ENCODE measurements around the gene RCN2. TPM values are rescaled to one million over a fixed set of nuclear protein-coding genes. Genes with fewer than 3 reads are reported as not detected.

Gene RCN2
- total and polyA plus RNA-seq, 2 of the 8 experiments (the other 6 are each of a cell fraction or from before 2014, with no cell fraction given) = 65.6 to 137 TPM

DNA sequence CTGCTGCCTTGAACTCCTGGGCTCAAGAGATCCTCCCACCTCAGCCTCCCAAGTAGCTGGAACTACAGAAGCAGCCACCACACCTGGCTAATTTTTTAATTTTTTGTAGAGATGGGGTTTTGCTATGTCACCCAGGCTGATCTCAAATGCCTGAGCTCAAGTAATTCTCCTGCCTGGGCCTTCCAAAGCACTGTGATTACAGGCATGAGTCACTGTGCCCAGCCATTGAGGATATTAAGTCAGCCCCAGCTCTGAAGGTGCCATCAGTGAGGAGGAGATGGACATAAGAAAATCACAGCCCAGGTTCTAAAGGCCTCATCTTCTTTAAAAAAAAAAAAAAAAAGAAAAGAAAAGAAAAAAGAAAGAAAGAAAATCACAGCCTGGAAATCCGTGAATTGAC is 36.8 kb downstream of the RCN2 start (continued):
- TF ChIP-seq, protein P1, sequence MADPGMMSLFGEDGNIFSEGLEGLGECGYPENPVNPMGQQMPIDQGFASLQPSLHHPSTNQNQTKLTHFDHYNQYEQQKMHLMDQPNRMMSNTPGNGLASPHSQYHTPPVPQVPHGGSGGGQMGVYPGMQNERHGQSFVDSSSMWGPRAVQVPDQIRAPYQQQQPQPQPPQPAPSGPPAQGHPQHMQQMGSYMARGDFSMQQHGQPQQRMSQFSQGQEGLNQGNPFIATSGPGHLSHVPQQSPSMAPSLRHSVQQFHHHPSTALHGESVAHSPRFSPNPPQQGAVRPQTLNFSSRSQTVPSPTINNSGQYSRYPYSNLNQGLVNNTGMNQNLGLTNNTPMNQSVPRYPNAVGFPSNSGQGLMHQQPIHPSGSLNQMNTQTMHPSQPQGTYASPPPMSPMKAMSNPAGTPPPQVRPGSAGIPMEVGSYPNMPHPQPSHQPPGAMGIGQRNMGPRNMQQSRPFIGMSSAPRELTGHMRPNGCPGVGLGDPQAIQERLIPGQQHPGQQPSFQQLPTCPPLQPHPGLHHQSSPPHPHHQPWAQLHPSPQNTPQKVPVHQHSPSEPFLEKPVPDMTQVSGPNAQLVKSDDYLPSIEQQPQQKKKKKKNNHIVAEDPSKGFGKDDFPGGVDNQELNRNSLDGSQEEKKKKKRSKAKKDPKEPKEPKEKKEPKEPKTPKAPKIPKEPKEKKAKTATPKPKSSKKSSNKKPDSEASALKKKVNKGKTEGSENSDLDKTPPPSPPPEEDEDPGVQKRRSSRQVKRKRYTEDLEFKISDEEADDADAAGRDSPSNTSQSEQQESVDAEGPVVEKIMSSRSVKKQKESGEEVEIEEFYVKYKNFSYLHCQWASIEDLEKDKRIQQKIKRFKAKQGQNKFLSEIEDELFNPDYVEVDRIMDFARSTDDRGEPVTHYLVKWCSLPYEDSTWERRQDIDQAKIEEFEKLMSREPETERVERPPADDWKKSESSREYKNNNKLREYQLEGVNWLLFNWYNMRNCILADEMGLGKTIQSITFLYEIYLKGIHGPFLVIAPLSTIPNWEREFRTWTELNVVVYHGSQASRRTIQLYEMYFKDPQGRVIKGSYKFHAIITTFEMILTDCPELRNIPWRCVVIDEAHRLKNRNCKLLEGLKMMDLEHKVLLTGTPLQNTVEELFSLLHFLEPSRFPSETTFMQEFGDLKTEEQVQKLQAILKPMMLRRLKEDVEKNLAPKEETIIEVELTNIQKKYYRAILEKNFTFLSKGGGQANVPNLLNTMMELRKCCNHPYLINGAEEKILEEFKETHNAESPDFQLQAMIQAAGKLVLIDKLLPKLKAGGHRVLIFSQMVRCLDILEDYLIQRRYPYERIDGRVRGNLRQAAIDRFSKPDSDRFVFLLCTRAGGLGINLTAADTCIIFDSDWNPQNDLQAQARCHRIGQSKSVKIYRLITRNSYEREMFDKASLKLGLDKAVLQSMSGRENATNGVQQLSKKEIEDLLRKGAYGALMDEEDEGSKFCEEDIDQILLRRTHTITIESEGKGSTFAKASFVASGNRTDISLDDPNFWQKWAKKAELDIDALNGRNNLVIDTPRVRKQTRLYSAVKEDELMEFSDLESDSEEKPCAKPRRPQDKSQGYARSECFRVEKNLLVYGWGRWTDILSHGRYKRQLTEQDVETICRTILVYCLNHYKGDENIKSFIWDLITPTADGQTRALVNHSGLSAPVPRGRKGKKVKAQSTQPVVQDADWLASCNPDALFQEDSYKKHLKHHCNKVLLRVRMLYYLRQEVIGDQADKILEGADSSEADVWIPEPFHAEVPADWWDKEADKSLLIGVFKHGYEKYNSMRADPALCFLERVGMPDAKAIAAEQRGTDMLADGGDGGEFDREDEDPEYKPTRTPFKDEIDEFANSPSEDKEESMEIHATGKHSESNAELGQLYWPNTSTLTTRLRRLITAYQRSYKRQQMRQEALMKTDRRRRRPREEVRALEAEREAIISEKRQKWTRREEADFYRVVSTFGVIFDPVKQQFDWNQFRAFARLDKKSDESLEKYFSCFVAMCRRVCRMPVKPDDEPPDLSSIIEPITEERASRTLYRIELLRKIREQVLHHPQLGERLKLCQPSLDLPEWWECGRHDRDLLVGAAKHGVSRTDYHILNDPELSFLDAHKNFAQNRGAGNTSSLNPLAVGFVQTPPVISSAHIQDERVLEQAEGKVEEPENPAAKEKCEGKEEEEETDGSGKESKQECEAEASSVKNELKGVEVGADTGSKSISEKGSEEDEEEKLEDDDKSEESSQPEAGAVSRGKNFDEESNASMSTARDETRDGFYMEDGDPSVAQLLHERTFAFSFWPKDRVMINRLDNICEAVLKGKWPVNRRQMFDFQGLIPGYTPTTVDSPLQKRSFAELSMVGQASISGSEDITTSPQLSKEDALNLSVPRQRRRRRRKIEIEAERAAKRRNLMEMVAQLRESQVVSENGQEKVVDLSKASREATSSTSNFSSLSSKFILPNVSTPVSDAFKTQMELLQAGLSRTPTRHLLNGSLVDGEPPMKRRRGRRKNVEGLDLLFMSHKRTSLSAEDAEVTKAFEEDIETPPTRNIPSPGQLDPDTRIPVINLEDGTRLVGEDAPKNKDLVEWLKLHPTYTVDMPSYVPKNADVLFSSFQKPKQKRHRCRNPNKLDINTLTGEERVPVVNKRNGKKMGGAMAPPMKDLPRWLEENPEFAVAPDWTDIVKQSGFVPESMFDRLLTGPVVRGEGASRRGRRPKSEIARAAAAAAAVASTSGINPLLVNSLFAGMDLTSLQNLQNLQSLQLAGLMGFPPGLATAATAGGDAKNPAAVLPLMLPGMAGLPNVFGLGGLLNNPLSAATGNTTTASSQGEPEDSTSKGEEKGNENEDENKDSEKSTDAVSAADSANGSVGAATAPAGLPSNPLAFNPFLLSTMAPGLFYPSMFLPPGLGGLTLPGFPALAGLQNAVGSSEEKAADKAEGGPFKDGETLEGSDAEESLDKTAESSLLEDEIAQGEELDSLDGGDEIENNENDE (IDR thresholded peaks at IDR 0.05; ENCODE audit: insufficient replicate concordance, low read length) = no peak
- TF ChIP-seq NRF1 (IDR thresholded peaks at IDR 0.05; ENCODE audit: low read depth, low read length) (no peak), CBX5 (IDR thresholded peaks at IDR 0.05; ENCODE audit: low read depth, low read length) (no peak)
- TF ChIP-seq, protein P2, sequence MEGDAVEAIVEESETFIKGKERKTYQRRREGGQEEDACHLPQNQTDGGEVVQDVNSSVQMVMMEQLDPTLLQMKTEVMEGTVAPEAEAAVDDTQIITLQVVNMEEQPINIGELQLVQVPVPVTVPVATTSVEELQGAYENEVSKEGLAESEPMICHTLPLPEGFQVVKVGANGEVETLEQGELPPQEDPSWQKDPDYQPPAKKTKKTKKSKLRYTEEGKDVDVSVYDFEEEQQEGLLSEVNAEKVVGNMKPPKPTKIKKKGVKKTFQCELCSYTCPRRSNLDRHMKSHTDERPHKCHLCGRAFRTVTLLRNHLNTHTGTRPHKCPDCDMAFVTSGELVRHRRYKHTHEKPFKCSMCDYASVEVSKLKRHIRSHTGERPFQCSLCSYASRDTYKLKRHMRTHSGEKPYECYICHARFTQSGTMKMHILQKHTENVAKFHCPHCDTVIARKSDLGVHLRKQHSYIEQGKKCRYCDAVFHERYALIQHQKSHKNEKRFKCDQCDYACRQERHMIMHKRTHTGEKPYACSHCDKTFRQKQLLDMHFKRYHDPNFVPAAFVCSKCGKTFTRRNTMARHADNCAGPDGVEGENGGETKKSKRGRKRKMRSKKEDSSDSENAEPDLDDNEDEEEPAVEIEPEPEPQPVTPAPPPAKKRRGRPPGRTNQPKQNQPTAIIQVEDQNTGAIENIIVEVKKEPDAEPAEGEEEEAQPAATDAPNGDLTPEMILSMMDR (IDR thresholded peaks at IDR 0.05; ENCODE audit: control extremely low read depth in 1 of 3, insufficient read depth in 1 of 3, low read depth in 1 of 3, low read length in 3 of 3) = no peak

Data from H1 (cell line).